Stimulated activated CD4-positive, alpha-beta T cell treated with anti-CD3 and anti-CD28 coated beads, Interleukin-12 subunit alpha, Interleukin-12 subunit beta, amount 100 ng/mL, for 4 hours (primary cell): ENCODE data around the gene MBNL3.
"Not testable (repeated sequence)": the region's sequence is repeated elsewhere in the genome, so short reads cannot be mapped to it uniquely, and the experiment has no call there.

ENCODE experiments used
- DNase-seq: peaks from one replicate; pipeline ENCODE4 v3.0.0-alpha.2; 2020

MBNL3 gene

GRCh38 chrX:132474544-132475248 lies 14.1 kb downstream of the MBNL3 start:
- DNase-seq: no peak

GRCh38 chrX:132472397-132472796 lies 16.4 kb downstream of the MBNL3 start:
- DNase-seq: no peak

- no peak for DNase-seq
These were observed 18.0 kb downstream of the MBNL3 start for GRCh38 chrX:132470831-132471230.

- no peak for DNase-seq
These were observed 18.7 kb downstream of the MBNL3 start for GRCh38 chrX:132470179-132470578.

- DNase-seq: no peak
These were observed 20.4 kb downstream of the MBNL3 start for GRCh38 chrX:132468454-132468853.

- DNase-seq: no peak
These were observed 20.8 kb downstream of the MBNL3 start for GRCh38 chrX:132467989-132468388.

- no peak for DNase-seq
These were observed 21.8 kb downstream of the MBNL3 start for GRCh38 chrX:132467026-132467425.

- DNase-seq: no peak
These were observed 25.4 kb downstream of the MBNL3 start for GRCh38 chrX:132463411-132463810.

GRCh38 chrX:132461886-132462285 lies 27.0 kb downstream of the MBNL3 start:
- no peak for DNase-seq

- no peak for DNase-seq
These were observed 35.8 kb downstream of the MBNL3 start for GRCh38 chrX:132452911-132453550.

GRCh38 chrX:132445909-132446308 lies 42.9 kb downstream of the MBNL3 start:
- not testable (repeated sequence) for DNase-seq

GRCh38 chrX:132444936-132445335 lies 43.9 kb downstream of the MBNL3 start:
- no peak for DNase-seq

GRCh38 chrX:132443196-132444135 lies 45.4 kb downstream of the MBNL3 start:
- DNase-seq: no peak

- DNase-seq: no peak
These were observed 46.1 kb downstream of the MBNL3 start for GRCh38 chrX:132442691-132443090.

GRCh38 chrX:132435222-132435621 lies 53.6 kb downstream of the MBNL3 start:
- no peak for DNase-seq

GRCh38 chrX:132433551-132433950 lies 55.3 kb downstream of the MBNL3 start:
- DNase-seq: no peak

- no peak for DNase-seq
These were observed 55.8 kb downstream of the MBNL3 start for GRCh38 chrX:132433001-132433400.

GRCh38 chrX:132428896-132429295 lies 59.9 kb downstream of the MBNL3 start:
- no peak for DNase-seq

- DNase-seq: no peak
These were observed 62.0 kb downstream of the MBNL3 start for GRCh38 chrX:132426695-132427281.

GRCh38 chrX:132425744-132426318 lies 63.0 kb downstream of the MBNL3 start:
- DNase-seq: no peak

- DNase-seq: no peak
These were observed 65.5 kb downstream of the MBNL3 start for GRCh38 chrX:132423323-132423722.

GRCh38 chrX:132415012-132415411 lies 73.8 kb downstream of the MBNL3 start:
- no peak for DNase-seq

- no peak for DNase-seq
These were observed 74.4 kb downstream of the MBNL3 start for GRCh38 chrX:132414404-132414803.
